T-helper 2 cell (primary cell): Measurements from ENCODE around the gene CEP128.
A peak's percentile ranks its signal among the peaks of the same experiment; 100 is the strongest.

ENCODE experiments used
- DNase-seq, 5 experiments: peaks; one replicate each; pipeline versions ENCODE4 v3.0.0 to v3.0.0-alpha.2; 2012 to 2022
- total RNA-seq, 2 donors: gene quantifications; one replicate each; lab custom pipeline; 2026; lab: John Stamatoyannopoulos, UW

CEP128 gene
- total RNA-seq: 23.7 to 39.3 reads per million in 2 donors

- DNase-seq: peak; percentile 59 to 95 (median 78)
Measured at GRCh38 chr14:80941241-80942185, at the start of gene CEP128. TSS of gene CEP128 (minus strand) at chr14:80941738.

- DNase-seq: peak in 1 of 5 experiments; percentile 48
Measured at GRCh38 chr14:80988735-80989429, 47.3 kb upstream of the CEP128 start.

- no peak for DNase-seq
Measured at GRCh38 chr14:80988192-80988591, 46.7 kb upstream of the CEP128 start.

- DNase-seq: peak in 4 of 5 experiments; percentile 40 to 75 (median 46)
Measured at GRCh38 chr14:80987235-80988032, 45.9 kb upstream of the CEP128 start.

GRCh38 chr14:80982711-80983110 is 41.2 kb upstream of the CEP128 start:
- DNase-seq: no peak

- no peak for DNase-seq
Measured at GRCh38 chr14:80981673-80982072, 40.1 kb upstream of the CEP128 start.

GRCh38 chr14:80981156-80981555 is 39.6 kb upstream of the CEP128 start:
- no peak for DNase-seq

- DNase-seq: no peak
Measured at GRCh38 chr14:80979951-80980350, 38.4 kb upstream of the CEP128 start.

GRCh38 chr14:80978403-80978802 is 36.9 kb upstream of the CEP128 start:
- peak in 2 of 5 experiments; percentile 4 to 85 for DNase-seq

- DNase-seq: peak in 1 of 5 experiments; percentile 64
Measured at GRCh38 chr14:80977221-80977620, 35.7 kb upstream of the CEP128 start.

- DNase-seq: no peak
Measured at GRCh38 chr14:80974679-80975078, 33.1 kb upstream of the CEP128 start.

GRCh38 chr14:80973931-80974641 is 32.5 kb upstream of the CEP128 start:
- DNase-seq: peak in 2 of 5 experiments; percentile 22 to 92

- DNase-seq: no peak
Measured at GRCh38 chr14:80965037-80965436, 23.5 kb upstream of the CEP128 start.

GRCh38 chr14:80959496-80959895 is 18.0 kb upstream of the CEP128 start:
- DNase-seq: peak in 4 of 5 experiments; percentile 30 to 99 (median 41)

- DNase-seq: peak in 1 of 5 experiments; percentile 16
Measured at GRCh38 chr14:80958939-80959338, 17.4 kb upstream of the CEP128 start.

GRCh38 chr14:80958226-80958625 is 16.7 kb upstream of the CEP128 start:
- DNase-seq: peak in 1 of 5 experiments; percentile 44

- DNase-seq: no peak
Measured at GRCh38 chr14:80957613-80958012, 16.1 kb upstream of the CEP128 start.

- peak in 1 of 5 experiments; percentile 27 for DNase-seq
Measured at GRCh38 chr14:80956922-80957321, 15.4 kb upstream of the CEP128 start.

GRCh38 chr14:80956102-80956501 is 14.6 kb upstream of the CEP128 start:
- DNase-seq: peak in 1 of 5 experiments; percentile 47

GRCh38 chr14:80955416-80955941 is 13.9 kb upstream of the CEP128 start, which contains the start of gene TSHR:
TSS of gene TSHR (plus strand) at chr14:80955621. CDS start at chr14:80955681, 60 bp downstream.
- DNase-seq: peak in 1 of 5 experiments; percentile 42

GRCh38 chr14:80954687-80955299 is 13.3 kb upstream of the CEP128 start:
- peak; percentile 52 to 85 (median 58) for DNase-seq
